Fibroblast of lung (primary cell): ENCODE results near the gene LRRK1.

Source experiments
- CTCF ChIP-seq, 2 donors: IDR thresholded peaks in 1 of 2; conservative IDR thresholded peaks in 1 of 2; 1 replicate in 1 of 2; 2 replicates in 1 of 2; pipeline ENCODE4 v1.5.1; 2011 to 2012; ENCODE audit warnings: low read length in 2 of 2, control low read depth in 1 of 2, inconsistent platforms in 1 of 2, low read depth in 1 of 2, mild to moderate bottlenecking in 1 of 2
- EZH2 ChIP-seq: IDR thresholded peaks from 2 replicates; pipeline ENCODE4 v1.5.1; 2012; ENCODE audit warnings: low read length, control low read depth, mild to moderate bottlenecking; ENCODE audit errors: missing control alignments

GRCh38 chr15:101028321-101028720, 109.2 kb downstream of the LRRK1 start:
- TF ChIP-seq CTCF (conservative IDR thresholded peaks at IDR 0.05 in 1 of 2, IDR thresholded peaks at IDR 0.05 in 1 of 2; ENCODE audit: low read depth in 1 of 2, low read length in 2 of 2) (no peak), EZH2 (no peak)
